ENCODE measurements around the gene CARMIL1.

CARMIL1 gene

GRCh38 chr6:25602674-25602982 is 323.5 kb downstream of the CARMIL1 start:
- DNase-seq (ENCODE audit: low read depth in 2 of 3, low spot score in 2 of 3), result no peak

GRCh38 chr6:25603251-25603650 is 324.1 kb downstream of the CARMIL1 start:
- DNase-seq (ENCODE audit: low read depth in 2 of 3, low spot score in 2 of 3), result no peak

- no peak for DNase-seq (ENCODE audit: low read depth in 2 of 3, low spot score in 2 of 3)
Observed at GRCh38 chr6:25606151-25606550, 327.0 kb downstream of the CARMIL1 start.

- DNase-seq (ENCODE audit: low read depth in 2 of 3, low spot score in 2 of 3), result no peak
Observed at GRCh38 chr6:25608558-25609174, 329.5 kb downstream of the CARMIL1 start.

- DNase-seq (ENCODE audit: low read depth in 2 of 3, low spot score in 2 of 3), result no peak
Observed at GRCh38 chr6:25612666-25613065, 333.5 kb downstream of the CARMIL1 start.

- no peak for DNase-seq (ENCODE audit: low read depth in 2 of 3, low spot score in 2 of 3)
Observed at GRCh38 chr6:25613415-25613814, 334.2 kb downstream of the CARMIL1 start.

GRCh38 chr6:25614052-25614451 is 334.9 kb downstream of the CARMIL1 start:
- DNase-seq (ENCODE audit: low read depth in 2 of 3, low spot score in 2 of 3), result no peak

- DNase-seq (ENCODE audit: low read depth in 2 of 3, low spot score in 2 of 3), result no peak
Observed at GRCh38 chr6:25615471-25615870, 336.3 kb downstream of the CARMIL1 start.

- no peak for DNase-seq (ENCODE audit: low read depth in 2 of 3, low spot score in 2 of 3)
Observed at GRCh38 chr6:25617997-25618396, 338.8 kb downstream of the CARMIL1 start.

- no peak for DNase-seq (ENCODE audit: low read depth in 2 of 3, low spot score in 2 of 3)
Observed at GRCh38 chr6:25619217-25619616, 340.0 kb downstream of the CARMIL1 start.

GRCh38 chr6:25620391-25620790 is 341.2 kb downstream of the CARMIL1 start:
- no peak for DNase-seq (ENCODE audit: low read depth in 2 of 3, low spot score in 2 of 3)

GRCh38 chr6:25623065-25623464 is 343.9 kb downstream of the CARMIL1 start:
- no peak for DNase-seq (ENCODE audit: low read depth in 2 of 3, low spot score in 2 of 3)

- DNase-seq (ENCODE audit: low read depth in 2 of 3, low spot score in 2 of 3), result no peak
Observed at GRCh38 chr6:25623879-25624278, 344.7 kb downstream of the CARMIL1 start.

GRCh38 chr6:25627001-25627400 is 347.8 kb downstream of the CARMIL1 start:
- no peak for DNase-seq (ENCODE audit: low read depth in 2 of 3, low spot score in 2 of 3)

- DNase-seq (ENCODE audit: low read depth in 2 of 3, low spot score in 2 of 3), result no peak
Observed at GRCh38 chr6:25628471-25629197, 349.5 kb downstream of the CARMIL1 start.

- no peak for DNase-seq (ENCODE audit: low read depth in 2 of 3, low spot score in 2 of 3)
Observed at GRCh38 chr6:25629198-25629576, 350.0 kb downstream of the CARMIL1 start.

- DNase-seq (ENCODE audit: low read depth in 2 of 3, low spot score in 2 of 3), result no peak
Observed at GRCh38 chr6:25630508-25631278, 351.5 kb downstream of the CARMIL1 start.

- DNase-seq (ENCODE audit: low read depth in 2 of 3, low spot score in 2 of 3), result no peak
Observed at GRCh38 chr6:25635886-25636317, 356.7 kb downstream of the CARMIL1 start.

GRCh38 chr6:25637211-25637610 is 358.0 kb downstream of the CARMIL1 start:
- DNase-seq (ENCODE audit: low read depth in 2 of 3, low spot score in 2 of 3), result no peak

GRCh38 chr6:25637960-25638434 is 358.8 kb downstream of the CARMIL1 start:
- DNase-seq (ENCODE audit: low read depth in 2 of 3, low spot score in 2 of 3), result no peak

GRCh38 chr6:25639653-25640052 is 360.5 kb downstream of the CARMIL1 start:
- DNase-seq (ENCODE audit: low read depth in 2 of 3, low spot score in 2 of 3), result no peak

- DNase-seq (ENCODE audit: low read depth in 2 of 3, low spot score in 2 of 3), result no peak
Observed at GRCh38 chr6:25640446-25640845, 361.3 kb downstream of the CARMIL1 start.

All from activated CD8-positive, alpha-beta memory T cell treated with anti-CD3 and anti-CD28 coated beads for 48 hours (primary cell).